ENCODE data around the gene ENPP1. TPM values are rescaled to one million over a fixed set of nuclear protein-coding genes. Genes with fewer than 3 reads are reported as not detected.
A peak's percentile ranks its signal among the peaks of the same experiment; 100 is the strongest.

Gene ENPP1
- total RNA-seq, 1 experiment from 2014 or later: 5.0 TPM

DNA sequence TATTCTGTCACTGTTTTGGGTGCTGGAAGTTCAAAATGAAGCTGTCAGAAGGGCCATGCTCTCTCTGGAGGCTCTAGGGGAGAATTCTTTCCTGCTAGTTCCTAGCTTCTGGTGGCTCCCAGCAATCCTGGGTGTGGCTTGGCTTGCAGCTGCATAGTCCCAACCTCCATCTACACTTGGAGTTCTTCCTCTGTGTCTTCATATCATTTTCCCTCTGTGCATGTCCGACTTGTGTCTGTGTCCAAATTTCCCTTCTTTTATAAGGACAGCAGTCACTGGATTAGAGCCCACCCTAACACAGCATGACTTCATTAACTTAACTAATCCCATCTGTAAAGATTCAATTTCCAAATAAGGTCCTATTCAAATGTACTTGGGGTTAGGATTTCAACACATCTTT, 23.3 kb upstream of the ENPP1 start:
- DNase-seq (ENCODE audit: low spot score): no peak

DNA sequence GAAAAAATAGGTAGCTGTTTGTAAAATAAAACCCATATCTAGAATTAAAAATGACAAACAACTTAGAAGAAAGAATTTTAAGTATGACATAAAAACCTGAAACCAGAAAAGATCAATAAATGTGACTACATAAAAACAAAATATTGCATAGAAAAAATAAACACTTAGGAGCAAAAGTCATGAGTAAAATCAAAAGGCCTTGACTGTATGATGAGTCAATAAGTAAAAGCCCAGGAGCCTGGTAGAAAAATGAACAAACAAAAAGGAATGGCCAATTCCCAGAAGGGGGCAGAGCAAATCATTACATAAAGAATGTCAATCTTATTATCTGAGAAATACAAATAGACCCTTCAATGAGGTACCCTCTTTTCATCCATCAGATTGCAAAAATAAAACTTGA, 20.7 kb upstream of the ENPP1 start:
- no peak for DNase-seq (ENCODE audit: low spot score)

DNA sequence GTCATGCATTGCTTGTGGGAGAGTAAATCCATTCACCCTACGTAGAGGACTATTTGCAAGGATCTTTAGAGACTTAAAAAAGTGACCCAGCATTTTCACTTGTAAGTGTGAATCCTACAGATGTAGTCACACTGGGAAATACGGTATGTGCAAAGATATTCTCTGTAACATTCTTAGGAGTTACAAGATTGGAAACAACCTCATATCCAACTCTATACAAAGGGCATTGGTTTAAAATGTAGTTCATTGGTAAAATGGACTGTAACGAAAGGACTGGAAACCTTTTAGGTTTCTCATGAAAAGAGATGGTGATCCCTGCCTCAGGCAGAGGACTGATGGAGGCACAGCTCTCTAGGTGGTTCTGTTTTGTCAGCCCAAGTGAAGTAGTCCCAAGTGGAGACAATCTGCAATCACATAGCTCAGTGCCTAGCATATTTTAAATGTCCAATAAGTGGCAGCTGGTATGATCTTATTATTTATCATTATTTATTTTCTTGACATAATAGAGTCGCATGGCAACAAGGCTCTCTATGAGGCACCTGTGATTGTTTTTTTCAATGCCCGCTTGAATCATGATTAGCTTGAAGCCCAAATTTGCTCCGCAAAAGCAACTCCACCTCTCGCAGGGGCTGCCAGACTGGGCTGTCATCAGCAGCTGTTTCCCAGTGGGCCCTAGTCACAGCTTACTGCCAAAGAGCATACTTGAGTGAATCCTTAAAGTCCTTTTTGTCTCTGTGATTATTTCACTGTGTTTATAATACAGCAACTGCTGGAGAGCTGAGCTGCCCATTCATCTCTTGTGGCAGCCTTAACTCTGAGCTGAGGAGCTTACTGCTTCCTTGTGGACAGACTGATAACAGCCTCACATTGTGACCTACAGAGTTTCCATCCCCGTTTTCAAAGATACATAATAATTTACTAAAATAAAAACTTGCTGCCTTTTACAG, 19.8 kb upstream of the ENPP1 start:
- no peak for DNase-seq (ENCODE audit: low spot score)

DNA sequence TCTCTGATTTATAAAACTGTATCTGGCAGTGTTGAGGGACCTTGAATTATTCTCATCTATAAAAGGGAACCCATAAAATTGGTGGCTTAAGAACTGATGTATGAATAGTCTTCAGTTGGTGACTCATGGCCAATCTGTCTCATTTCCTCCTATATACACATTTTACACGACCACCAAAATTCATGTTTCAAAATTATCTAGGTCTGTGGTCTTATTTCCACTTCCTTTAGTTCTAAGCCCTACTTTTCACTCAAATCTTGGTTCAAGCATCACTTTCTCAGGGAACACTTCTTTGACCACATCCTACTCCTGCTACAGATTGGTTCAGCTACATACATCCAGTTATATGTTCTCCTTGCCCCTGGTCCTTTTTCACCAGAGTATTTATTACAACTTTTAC, 18.6 kb upstream of the ENPP1 start:
- DNase-seq (ENCODE audit: low spot score): no peak

DNA sequence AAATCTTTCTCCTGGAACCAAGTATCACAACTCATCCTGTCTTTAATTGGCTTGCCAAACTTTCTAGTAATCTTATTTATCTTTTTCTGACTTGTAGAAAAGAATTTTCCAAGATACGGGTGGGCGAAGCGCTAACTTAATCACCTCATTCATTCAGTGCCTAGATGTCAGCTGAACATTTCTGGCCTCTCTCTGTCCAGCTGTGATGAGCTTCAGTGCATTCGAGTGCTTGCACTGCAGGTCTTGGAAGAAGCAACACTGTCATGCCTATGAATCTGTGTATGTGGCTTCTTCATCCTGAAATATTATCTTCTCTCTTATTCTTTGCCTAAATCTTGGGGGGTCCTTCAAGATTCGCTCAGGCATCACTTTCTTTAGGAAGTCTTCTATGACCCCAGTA, 16.3 kb upstream of the ENPP1 start:
- no peak for DNase-seq (ENCODE audit: low spot score)

DNA sequence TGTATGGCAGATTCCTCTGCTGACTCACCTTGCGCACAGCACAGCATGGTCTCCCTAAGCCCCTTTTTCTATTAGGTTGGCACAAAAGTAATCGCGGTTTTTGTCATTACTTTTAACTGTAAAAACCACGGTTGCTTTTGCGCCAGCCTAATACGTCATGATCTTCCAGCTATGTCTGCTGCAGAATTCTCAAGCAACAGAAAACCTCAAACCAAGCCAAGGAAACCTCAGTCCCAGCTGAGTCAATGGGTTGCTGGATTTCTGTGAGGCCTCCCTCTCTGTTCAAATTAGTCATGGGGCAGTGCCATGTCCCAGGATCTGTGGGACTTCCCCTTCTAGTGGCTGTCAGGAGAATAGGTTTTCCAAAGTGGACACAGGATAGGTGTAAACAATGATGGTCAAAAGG, 15.7 kb upstream of the ENPP1 start:
- DNase-seq (ENCODE audit: low spot score): peak; percentile 77

DNA sequence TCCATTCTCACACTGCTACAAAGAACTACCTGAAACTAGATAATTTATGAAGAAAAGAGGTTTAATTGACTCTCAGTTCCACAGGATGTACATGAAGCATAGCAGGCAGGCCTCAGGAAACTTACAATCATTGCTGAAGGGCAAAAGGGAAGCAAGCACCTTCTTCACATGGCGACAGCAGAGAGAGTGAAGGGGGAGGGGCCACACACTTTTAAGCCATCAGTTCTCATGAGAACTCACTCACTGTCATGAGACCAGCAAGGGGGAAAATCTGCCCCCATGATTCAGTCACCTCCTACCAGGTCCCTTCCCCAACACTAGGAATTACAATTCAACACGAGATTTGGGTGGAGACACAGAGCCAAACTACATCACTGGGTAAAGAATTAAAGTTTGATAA, 12.5 kb upstream of the ENPP1 start:
- no peak for DNase-seq (ENCODE audit: low spot score)

DNA sequence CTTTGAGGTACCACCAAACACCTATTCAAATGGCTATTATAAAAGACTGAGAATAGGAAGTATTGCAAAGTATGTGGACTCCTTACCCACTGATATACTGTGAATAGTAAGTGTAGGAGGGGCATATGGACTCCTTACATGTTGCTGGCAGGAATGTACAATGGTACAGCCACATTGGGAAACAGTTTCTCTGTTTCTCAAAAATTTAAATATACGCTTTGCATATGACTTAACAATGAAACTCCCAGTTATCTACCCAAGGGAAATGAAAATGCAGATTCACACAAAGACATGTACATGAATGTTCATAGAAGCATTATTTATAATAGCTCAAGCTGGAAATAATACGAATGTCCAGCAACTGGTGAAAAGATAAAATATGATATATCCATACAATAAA, 5.5 kb upstream of the ENPP1 start:
- no peak for DNase-seq (ENCODE audit: low spot score)

DNA sequence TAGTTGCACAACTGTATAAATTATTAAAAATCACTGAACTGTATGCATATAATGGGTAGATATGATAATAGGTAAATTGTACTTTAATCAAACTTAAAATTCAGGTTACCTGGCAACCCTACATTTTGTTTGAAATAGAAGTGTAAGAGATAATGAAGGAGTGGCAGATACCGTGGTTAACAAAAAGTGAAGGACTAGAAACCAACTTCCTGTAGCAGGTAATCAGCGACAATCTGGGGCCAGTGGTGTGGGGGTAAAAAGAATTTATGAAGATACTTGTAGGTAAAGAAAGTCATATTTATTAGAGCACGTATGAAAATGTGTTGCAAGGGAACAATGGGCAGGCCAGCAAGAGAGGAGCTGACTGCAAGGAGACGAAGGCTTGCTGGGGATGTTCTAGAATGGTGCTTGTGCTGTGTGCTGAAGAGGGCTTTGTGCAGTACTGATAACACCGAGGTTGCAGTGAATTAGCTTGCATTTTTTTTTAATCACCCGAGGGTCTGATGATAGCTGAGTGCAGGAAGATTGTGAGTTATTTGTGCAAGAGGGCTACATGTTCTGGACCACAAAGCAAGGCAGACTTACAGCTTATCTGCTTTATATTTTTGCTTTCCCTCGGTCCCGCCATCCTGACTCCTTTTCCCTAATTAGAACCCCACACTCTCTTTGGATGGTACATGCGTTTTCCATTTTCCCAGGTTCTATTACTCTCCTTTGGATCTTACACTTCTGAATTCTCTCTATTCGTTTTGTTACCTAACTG, 4.6 kb upstream of the ENPP1 start:
- DNase-seq (ENCODE audit: low spot score): no peak

DNA sequence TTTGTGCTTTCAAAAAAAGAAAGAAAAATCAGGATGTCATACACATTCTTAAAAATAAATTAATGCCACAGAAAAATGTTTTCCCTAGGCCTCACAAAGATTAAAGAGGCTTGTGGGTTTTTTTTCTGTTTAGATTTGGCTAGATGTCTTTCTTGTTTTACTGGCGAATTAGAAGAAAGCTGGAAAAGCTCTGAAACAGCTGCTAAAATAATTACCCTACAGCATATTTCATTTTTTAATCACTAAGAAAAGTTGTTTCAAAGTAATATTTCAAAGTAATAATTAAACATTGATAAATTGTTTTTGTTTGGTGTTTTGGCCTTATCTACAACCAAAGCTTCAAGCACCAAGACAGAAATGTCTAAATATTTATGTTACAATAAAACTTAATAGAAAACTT, 3.7 kb upstream of the ENPP1 start:
- no peak for DNase-seq (ENCODE audit: low spot score)

DNA sequence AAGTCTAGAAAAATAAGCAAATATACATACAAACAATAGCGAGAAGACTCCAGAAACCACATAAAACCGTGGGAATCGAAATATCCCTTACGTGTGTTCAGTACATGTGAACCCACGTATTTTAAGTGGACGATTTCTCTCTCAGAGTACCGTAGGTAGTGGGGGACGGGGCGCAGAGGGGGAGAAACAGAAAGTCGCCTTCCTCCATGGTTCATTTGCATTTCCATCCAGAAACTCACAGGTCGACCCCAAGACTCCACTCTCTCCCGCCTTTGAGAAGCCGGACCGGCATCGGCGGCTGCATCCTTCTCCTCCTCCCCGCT, 538 bp upstream of the ENPP1 start:
- DNase-seq (ENCODE audit: low spot score): no peak

DNA sequence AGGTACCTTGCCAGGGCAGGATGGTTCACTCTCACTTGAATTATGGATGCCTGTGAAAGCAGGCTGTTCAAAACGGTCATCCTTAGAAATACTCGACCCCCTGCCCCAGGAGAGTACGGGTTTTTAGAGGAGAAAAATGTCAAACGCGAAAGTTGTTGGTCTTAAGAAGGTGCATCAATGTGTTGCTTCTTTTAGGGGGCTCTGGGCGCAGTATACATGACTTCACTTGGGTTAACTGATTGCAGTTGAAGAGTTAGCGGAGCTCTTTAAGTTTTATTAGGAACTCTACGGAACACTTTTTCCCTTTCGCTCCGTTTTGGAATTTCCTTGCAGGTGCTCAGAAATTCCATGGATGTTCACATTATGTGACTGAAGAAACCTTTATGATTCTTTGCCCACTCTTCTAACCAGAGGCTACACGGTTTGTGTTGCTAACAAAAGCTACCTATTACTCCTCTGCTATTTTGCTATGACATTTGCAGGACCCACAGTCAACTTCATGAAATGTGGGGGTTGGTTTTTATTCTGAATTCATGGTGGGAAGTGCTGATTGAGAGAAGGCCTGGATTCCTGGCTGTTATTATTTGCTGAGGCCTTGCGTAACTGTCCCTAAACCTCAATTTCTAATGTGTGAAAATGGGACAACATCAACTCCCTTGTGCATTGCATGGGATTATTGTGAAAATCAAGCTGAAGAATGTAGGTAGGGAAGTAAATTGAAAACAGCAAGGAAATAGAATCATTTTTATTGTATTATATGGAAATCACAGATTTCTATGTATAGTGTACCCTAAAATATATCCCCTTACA, 845 bp downstream of the ENPP1 start:
- DNase-seq (ENCODE audit: low spot score): no peak

DNA sequence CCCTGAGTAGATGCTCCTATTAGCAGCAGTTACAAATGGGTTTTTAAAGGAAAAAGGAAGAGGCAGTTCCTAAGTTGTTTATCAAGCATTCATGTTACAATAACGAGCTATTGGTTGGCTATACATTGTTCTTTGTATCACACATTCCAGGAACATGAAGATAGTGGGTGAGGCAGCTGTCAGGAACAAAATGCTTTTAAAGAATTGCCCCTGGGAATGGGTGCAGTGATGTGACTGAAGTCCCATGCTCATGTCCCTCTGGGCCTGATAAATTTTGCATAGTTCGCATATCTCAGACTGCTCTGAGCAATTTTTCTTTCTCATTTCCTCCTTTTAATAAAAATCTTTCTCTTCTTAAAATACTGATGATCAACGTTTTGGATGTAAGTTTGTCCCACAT, 3.7 kb downstream of the ENPP1 start:
- no peak for DNase-seq (ENCODE audit: low spot score)

DNA sequence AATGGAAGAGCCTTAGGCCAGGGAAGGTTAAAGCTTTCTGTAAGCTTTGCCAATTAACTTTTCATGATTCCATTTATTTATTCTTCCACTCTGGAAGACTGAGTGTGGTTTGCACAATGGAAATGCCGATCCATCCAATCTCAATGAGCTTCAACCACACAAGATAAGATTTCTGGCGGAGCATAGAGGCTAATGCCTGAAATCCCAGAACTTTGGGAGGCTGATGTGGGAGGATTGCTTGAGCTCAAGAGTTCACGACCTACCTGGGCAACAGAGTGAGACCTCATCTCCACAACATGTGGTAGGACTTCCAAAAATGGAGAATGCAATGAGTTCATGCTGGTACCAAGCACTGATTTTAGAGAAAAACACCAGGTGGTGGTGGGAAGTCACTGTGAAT, 6.2 kb downstream of the ENPP1 start:
- no peak for DNase-seq (ENCODE audit: low spot score)

DNA sequence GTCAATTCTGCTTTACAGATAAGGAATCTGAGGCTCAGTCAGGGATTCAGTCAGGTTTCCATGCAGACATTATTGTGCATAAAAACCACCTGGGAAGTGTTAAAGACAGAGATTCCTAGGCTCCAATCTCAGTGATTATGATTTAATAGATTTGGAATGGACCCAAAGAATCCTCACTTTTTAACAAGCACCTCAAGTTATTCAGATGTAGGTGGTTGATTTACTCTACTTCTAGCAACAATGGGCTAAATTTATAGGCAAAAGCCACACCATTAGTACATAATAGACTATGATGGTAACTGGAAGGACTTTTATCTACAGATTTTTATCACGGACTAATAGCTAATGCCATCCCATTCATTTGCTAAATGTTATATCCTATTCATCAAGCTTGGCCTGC, 9.0 kb downstream of the ENPP1 start:
- DNase-seq (ENCODE audit: low spot score): no peak

DNA sequence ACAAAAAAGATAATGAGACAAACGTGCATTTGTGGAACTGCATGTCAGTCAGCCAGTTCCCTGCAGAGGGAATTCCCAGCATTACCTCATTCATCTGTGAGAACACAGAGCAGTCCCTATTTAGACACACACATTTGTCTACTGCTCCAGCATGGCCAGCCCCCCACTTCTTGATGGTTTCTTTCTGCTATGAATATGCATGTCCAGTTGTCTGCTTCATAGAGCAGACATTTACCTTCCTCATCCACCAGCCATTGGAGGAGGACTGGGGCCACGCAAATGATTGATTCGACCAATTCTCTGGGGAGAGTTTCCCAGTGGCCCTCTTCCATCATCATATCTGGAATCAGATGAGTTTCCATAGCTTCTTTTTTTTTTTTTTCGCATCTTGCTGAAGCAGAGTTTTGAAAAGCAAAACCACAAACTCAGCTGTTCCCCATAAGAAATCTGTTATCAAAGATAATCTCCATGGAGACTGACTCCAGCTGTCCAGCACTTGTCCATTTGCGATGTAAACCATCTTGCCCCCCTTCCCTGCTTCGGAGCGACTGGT, 11.8 kb downstream of the ENPP1 start:
- peak; percentile 33 for DNase-seq (ENCODE audit: low spot score)

DNA sequence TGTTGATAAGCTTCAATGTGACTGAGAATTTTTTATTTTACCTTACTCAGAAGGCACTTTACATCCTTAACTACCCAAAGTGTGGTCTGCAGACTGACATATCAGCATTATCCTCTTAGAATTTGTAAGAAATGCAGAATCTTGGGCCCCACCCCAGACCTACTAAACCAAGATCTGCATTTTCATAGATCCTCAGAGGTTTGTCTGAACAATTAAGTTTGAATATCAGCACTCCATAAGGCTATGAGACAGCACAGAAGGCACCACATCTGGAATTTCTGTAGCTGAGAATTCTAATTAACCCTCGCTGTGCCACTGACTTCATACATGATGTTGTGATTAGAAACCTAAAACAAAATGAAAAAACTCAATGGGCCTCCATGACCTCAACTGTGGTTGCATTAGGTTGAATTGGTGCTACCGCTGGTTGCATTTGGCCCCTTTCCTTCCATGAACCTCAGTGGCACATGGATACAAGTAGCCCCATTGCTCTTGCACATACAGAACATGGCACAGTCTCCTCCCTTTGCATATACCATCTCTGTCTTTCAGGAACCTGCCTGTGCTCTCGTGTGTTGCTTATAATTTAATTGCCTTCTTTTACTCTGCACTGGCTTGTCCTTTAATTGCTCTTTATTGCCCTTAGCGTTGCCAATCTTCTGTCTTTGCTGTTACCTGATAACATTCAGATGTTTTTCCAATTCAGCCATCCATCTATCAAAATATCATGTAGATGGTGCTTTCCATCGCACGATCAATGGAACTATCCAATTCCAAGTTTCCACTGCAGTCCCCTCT, 13.4 kb downstream of the ENPP1 start:
- DNase-seq (ENCODE audit: low spot score): no peak

DNA sequence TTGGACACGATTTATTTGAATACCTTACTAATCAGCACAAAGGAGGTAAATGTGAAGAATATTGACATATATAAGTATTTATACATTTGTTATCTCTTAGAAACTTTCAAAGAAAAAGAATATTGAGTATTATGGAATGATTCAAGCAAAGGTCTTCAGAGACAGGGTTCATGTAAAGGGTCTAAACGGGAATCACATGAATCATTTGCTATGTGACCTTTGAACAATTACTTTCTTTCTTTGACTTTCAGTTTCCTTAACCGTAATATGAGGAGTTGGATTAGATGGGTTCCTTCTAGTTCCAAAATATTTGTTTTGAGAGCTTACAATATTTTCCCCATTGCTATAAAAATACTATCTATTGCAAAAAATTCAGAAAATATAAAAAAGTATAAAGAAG, 14.3 kb downstream of the ENPP1 start:
- DNase-seq (ENCODE audit: low spot score): no peak

DNA sequence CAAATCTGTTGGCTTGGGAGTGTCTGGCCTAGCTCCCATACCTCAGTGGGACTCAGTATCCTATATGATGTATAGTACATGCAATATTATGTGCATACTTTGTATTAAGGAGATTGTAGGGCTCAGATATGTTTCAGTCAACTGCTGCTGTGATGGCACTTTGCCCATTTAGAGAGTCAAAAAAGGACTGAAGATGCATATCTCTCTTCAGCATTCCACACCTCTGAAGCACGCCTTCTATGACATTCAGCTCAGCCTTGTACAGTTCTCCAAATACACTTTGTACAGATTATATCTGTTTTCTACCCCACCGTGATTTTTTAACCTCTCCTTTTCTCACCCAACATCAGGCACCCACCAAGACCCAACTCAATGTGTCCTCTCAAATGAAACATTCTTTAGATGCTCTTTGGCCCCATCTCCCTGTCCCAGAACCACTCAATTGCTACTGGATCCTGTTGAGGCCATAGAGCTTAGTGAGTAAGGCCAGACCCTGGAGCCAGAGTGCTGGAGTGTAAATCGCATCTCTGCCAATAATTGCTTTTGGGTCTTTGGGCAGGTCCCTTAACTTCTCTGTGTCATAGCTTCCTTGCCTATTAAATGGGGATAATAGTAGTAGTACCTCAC, 15.6 kb downstream of the ENPP1 start:
- no peak for DNase-seq (ENCODE audit: low spot score)

DNA sequence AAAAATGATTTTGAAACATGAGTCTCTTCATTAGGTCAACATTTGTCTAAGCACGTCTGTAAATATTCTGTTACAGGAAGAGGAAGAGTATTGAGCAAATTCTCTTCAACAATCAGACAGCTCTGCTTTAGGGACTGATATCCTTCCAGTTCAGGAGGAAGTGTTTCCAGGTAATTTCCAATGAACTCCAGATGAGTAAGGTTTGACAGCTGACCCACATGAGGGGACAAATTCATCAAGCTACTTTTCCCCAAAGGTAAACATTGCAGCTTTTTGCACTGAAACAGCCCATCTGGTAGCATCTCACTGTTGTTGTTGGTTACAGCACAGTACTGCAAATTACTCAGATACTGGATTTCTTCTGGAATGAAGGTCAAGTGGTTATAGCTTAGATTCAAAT, 18.1 kb downstream of the ENPP1 start:
- DNase-seq (ENCODE audit: low spot score): no peak

DNA sequence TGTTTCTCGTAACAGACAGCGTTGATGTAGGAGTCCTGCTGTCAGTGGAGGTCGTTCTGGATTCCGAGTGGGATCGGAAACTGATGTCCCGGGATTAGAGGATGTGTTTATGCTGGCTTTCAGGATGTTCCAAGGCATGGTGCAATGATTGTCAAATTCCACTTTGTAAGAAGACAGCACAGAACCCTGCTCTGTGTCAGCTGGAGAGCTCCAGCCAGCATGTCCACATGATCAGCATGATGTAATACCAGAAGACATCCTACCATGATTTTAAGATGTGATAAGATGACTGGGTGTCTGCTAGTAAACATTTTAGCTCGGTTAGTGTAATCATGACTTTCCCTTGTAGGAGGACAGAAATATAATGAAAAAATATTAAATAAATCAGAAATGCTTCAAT, 20.3 kb downstream of the ENPP1 start:
- DNase-seq (ENCODE audit: low spot score): no peak

All from A172 (cell line).